Cardiac septum (tissue), 1 donor: ENCODE results near the gene LRRIQ1. TPM values are rescaled to one million over a fixed set of nuclear protein-coding genes. Genes with fewer than 3 reads are reported as not detected.
"Not testable (repeated sequence)": the region's sequence is repeated elsewhere in the genome, so short reads cannot be mapped to it uniquely, and the experiment has no call there.

Source experiments
- DNase-seq: peaks from one replicate; pipeline ENCODE4 v3.0.0-alpha.2; 2020; ENCODE audit warnings: low spot score
- intact Hi-C: fragments of 100-400 bp; cut with DNase I; formaldehyde crosslinking; loops from one replicate; pipeline ENCODE4 v1.14.0; 2022
- total RNA-seq: library from RNA; stranded (reverse); fragmentation: NEBNext Ultra II Directional; extraction: Animal tissue kit (Norgen Biotek cat#: 25700); gene quantifications from one replicate; pipeline ENCODE4 v1.2.1, GENCODE V29; 2021
- donor health status: DM: no; HTN: no; CAD: no.

Gene LRRIQ1
- total RNA-seq, 1 donor from 2014 or later, result not detected

DNA sequence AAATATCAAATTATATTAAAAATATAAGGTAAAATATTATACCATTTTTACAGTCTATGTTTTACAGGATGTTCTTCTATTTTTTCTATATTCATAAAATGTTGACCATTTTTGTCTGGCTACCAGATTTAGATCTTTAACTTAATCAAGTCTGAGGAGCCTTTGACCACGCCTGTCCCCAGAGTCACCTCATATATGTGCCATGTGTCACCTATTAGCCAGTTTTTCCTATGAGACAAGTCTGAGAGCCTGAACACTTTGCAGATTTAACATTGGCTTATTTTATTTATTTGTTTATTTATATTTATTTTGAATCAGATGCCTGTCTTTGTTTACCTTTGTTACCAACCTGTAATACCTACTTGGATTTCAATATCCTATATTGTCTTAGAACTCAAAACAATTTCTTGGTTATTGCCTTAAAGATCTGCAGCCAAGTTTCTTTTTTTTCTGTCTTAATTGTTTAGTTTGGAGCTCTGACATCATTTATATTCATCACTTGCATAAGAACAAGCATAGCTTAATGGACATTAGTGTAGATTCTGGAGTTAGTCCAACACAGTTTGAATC is 127.7 kb downstream of the LRRIQ1 start:
- DNase-seq, result no peak
- intact Hi-C loops, result no loop called here

DNA sequence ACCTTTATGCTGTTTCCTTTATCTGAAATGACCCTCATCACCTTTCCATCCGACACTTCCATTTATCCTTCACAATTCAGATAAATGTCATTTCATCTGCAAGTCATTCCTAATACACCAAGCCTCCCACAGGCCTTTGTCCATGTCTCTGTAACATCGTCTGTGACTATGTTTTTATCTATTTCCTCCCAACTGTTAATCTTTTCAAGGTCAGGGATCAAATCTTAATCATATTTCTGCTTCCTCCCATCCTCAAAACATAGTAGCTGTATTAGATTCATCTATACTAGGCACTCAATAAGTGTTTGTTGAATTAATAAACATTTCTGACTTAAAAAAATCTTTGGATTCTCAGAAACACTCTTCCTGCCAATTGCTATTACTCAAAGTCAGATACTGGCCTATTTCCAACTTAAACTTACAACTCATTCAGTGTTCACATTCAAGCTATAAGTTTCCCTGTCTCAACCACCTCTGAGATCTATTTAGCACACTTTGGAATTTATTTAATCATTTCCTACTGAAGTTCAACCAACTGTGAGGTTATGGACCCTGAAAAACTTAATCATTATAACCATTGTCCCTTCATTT is 143.6 kb downstream of the LRRIQ1 start:
- intact Hi-C loops, result no loop called here

DNA sequence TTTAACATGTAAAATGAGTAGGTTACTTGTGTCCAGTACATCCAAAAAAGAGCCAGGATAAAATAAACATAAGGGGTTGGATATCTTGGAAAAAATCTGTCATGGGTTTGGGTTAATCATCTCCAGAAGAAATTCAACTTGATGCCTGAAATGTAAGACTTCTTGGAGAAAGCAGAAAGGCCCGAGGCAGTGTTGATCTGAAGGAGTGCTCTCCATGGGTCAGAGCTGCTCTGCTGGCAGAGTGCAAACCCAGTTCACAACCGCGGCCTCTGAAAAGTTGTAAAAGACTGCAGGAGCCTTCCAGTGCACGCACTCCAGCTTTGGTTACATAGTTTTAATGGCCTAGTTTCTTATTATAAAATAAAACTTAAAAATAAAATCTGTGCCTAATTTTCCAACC is 146.5 kb downstream of the LRRIQ1 start:
- intact Hi-C loops, result no loop called here
- no peak for DNase-seq

More for the DNA sequence above, 143.6 kb downstream of the LRRIQ1 start:
- no peak for DNase-seq

DNA sequence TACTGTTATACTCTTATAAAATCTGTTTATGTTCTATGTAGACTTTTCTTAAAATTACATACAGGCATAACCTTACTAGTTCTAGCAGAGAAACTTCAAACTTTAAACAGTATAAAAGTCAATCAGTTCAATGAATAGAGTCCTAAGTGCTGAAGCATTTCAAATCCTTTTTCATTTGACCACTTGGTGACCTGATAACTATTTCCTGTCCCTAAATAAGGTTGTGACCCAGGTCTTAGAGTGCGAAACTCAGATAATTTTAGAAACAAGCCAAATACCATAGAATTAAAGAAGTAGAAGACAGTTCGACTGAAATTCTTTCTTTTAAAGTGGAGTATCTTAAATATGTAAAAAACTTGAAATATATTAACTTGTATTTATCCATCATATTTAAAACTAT is 147.7 kb downstream of the LRRIQ1 start:
- intact Hi-C loops, result no loop called here
- no peak for DNase-seq

DNA sequence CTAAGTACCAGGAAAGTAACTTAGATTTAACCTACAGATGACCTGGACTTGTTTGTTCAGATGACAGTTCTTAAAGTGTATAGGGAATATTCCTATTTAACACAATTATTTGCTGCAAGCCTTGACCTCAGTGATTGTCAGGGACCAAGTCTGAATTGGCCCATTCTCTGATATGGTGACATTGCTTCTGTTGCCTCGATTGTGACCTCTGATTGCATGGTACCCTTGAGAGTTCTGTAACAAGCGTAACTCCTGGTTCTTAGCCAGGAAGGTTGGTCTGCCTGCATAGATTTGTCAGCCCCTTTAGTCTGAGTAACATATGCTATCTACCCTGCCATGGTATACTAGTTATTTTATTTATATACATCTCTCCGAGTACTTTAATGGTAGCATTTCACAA is 150.1 kb downstream of the LRRIQ1 start:
- no peak for DNase-seq
- intact Hi-C loops, result no loop called here

DNA sequence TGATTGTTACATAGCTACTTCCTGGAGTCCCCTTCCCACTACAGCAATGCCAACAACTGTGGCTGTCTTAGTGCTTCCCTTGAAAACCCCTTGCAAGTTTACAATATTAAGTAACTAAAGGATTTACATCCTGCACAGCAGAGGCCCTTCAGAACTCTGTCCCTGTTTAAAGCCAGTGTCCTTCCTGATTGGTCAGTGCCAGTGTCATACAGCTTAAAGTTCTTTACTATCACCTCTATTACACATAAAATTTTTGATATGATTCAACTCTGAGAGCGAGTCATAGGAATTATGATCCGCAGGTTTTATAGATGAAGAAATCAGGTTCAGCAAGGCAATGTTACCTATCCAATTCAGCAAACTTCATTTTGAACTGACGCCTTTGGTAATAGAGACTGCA is 152.5 kb downstream of the LRRIQ1 start:
- intact Hi-C loops, result no loop called here
- DNase-seq, result no peak

DNA sequence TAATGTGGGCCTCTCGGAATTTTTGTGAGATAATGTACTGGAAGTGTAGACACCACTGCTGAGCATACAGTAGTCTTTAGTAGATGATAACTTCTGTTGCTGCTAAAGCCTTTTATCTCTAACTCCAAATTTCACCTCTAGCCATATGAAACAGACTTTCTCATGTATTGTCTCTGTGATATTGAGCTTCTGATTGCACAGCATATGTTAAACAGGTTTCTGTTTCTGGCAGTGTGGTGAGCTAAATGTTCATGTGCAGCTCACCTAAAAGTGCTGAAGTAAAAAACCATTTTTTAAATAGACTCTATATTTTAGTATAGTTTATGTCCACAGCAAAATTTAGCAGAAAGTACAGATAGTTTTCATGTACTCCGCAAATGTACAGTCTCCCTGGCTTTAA is 154.6 kb downstream of the LRRIQ1 start:
- intact Hi-C loops, result no loop called here
- DNase-seq, result no peak

DNA sequence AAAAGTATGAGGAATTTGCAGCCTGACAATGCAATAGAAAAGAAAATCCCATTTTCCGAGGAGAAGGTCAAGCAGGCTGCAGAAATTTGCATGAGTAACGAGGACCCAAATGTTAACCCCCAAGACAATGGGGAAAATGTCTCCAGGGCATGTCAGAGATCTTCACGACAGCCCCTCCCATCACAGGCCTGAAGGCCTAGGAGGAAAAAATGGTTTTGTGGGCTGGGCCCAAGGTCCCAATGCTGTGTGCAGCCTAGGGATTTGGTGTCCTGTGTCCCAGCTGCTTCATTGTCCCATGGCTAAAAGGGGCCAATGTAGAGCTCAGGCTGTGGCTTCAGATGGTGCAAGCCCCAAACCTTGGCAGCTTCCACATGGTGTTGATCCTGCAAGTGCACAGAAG is 167.7 kb downstream of the LRRIQ1 start:
- intact Hi-C loops, result not testable (repeated sequence)

DNA sequence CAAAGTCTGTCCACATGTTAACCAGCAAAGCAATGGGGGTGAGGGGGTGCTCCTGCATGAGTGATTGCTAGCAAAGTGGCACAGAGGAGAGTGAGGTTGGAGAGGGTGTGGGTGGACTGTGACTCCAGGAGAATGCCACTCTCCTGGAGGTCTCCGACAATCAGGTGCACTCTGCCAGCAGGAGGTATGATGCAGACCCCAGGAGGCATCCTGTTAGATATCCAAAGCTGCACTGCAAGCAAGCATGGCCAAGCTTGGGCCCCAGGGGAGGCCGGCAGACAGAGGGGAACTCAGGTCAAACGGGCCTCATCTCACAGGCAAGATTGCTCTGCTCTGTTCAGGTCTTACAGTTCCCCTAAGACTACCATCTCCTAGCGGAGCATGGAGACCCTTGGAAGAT is 170.4 kb downstream of the LRRIQ1 start:
- intact Hi-C loops, result no loop called here
- no peak for DNase-seq

More for the DNA sequence above, 167.7 kb downstream of the LRRIQ1 start:
- DNase-seq, result not testable (repeated sequence)

DNA sequence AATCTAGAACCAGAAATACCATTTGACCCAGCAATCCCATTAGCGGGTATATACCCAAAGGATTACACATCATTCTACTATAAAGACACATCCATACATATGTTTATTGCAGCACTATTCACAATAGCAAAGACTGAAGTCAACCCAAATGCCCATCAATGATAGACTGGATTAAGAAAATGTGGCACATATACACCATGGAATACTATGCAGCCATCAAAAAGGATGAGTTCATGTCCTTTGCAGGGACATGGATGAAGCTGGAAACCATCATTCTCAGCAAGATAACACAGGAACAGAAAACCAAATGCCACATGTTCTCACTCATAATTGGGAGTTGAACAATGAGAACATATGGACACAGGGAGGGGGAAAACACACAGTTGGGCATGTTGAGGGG is 188.2 kb downstream of the LRRIQ1 start:
- intact Hi-C loops, DNase-seq: not testable (repeated sequence)

DNA sequence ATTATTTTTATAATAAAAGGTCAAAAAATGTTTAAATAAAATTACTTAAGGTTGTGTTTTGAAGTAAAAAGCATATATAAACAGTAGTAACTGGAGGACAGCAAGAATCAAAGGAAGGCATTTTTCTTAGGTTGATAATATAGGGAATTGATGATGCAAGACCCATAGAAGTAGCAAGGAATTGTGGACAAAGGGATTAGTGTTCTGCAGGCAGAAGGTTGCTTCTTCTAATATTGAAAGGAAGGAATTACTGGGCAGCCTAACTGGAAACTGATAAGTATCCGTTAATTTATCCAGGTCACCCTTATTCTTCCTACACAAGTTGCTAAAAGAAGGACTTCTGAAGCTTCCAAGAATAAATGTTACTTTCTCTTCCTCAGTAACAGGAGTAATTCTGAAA is 189.3 kb downstream of the LRRIQ1 start:
- intact Hi-C loops, result no loop called here
- no peak for DNase-seq

DNA sequence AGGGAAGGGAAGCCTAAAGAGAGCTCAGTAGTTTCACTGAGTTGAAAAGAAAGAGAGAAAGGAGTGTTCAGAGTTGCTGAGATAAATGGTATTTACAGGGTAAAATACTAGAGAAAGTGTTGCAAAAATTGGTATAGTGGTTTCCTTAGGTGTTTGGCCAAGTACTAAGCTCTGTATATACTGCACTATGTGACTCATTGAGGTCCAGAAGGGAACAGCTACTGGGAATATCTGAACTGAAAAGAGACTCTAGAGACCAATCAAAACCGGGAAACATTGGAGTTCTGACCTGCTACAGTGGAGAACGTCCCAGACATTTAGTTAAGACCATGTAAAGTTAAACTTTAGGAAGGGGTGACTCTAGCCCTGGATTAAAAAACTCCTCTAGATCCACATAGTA is 201.2 kb downstream of the LRRIQ1 start:
- intact Hi-C loops, result no loop called here
- no peak for DNase-seq

DNA sequence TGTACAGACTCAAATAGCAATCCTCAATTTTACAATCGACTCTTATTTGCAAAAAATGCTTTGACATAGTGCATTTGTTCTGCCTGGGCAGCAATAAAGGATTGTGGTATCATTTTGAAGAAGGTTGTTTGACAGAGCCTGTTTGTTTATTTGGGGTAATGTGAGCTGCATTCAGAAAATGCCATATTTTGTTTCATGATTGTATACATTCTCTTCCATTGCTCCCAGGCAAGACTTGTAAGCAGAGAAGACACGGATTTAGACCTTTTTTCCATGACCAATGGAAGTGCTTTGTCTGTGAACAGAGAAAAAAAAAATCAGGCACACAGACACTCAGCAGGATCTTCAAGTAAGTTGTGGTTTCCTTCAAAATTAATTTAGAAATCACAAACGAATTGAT is 208.4 kb downstream of the LRRIQ1 start:
- intact Hi-C loops, result no loop called here

DNA sequence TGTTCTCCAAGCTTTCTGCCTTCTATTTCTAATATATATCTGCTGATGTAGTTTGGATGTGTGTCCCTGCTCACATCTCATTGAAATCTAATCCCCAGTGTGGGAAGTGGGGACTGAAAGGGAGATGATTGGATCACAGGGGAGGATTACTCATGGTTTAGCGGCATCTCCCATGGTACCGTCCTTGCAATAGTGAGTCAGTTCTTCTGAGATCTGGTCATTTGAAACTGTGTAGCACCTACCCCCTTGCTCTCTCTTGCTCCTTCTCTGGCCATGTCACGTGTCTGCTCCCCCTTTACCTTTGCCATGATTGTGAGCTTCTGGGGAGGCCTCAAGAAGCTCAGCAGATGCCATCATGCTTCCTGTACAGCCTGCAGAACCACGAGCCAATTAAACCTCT is 217.7 kb downstream of the LRRIQ1 start:
- DNase-seq, result no peak
- intact Hi-C loops, result no loop called here

More for the DNA sequence above, 208.4 kb downstream of the LRRIQ1 start:
- no peak for DNase-seq

DNA sequence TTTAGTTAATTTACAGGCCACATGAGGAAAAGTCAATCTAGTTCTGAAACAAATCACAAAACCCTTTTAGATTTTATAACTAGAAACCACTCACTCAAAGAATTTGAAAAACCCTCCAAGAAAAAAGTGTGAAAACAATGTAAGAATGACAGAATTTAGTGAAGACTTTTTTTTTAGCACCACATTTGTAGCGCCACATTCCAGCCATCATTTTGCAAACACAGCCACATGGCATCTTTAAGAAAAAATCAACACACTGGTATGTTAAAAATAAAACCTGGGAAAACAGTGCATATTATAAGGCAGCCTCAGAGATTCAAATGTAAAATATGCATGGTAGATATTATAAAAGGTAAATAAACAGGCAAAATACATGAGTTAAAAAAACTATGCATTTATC is 221.5 kb downstream of the LRRIQ1 start:
- DNase-seq, result no peak
- intact Hi-C loops, result no loop called here

DNA sequence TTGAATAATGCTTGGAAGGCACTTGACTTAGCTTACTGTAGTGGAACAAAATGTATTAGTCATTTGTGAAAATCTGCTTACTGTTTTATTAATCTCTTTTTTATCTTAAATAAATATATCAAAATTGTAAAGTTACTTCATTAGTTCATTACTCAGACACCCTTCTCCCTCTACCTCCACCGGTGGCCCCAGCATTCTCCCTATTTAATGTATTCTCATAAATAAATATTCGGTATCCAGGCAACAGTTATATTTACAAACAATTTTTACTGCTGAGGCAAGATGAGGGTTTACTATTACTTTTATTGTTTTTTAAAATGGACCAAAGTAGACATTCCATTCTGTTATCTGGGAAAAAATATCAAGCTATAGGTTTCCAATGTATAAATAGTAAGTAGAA is 224.3 kb downstream of the LRRIQ1 start:
- intact Hi-C loops, result no loop called here

DNA sequence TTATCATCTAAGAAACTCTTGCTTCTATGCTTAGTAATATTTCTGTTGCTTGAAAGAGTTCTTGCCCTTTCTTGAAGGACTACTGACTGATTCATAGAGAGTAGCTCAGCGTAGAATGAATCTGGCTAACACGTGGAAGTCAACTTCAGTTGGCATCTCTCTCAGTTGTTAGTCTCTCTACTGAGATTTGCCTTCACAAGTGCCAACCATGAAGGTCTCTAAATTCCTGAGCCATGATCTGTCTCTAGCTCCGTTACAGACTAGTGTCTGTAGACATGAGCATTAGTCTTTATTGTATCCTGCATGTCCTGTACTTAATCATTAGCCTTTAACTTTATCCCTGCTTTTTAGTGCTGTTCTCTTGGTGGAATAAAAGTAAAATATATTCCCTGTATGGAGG is 224.7 kb downstream of the LRRIQ1 start:
- intact Hi-C loops, result no loop called here
- DNase-seq, result no peak

More for the DNA sequence above, 224.3 kb downstream of the LRRIQ1 start:
- DNase-seq, result no peak

DNA sequence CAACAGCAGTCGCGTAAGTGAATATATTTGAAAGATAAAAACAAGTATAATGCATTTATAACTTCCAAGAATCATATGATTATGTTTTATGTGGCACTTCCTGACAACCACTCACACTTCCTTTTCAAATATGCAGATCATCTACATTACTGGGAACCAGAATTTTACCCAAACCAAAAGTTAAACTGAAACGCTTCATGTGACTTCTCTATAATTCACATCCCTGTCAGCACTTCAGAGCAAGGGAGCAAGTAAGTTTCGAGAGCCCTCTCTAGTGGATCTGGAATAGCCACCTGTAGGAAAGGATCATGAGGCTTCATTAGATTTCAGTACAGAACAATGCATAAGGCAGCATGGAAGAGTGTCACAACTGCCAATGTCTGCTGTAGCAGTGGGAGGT is 230.2 kb downstream of the LRRIQ1 start:
- intact Hi-C loops, result no loop called here

DNA sequence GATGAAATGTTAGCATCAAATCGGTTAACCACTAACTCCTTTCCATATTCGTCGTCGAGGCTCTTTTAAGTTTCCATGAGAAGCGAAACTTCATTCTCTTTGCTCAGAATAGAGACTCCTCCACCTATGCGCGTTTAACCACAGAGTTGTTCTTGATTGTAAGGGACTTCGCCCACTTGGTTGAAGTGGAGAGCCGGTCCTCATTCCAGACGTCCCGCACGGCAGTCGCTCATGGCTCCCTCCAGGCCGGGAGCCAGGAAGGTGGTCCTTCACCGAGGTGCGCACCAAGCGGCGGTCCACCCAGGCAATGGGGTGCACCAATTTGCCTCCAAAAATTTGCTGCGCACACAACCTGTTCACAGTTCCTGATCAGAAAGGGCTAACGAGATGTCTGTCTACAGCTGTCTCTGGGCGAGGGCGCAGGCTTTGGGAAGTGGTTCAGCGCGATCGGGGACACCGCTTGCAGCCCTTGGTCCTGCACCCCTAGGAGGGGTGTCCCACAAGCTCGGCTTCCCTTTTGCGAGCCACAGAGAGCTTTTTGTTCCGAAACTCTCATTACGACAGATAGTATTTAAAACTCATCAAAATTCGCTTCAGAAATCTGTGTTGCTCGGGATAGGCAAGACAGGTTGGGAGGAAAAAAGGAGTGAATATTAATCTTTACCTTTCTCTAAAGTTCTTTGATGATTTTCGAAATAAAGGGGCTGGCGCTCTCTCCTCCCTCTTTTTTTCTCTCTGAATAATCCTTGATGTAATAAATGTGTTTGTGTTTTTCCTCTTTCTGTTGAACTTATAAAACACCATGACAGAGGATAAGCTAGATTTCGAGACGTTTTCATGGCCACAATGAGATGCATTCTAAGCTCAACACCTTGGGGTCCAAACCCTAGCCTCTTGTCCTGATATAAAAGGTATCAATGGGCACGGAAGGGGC is 237.5 kb downstream of the LRRIQ1 start:
- intact Hi-C loops, result no loop called here
- no peak for DNase-seq

More for the DNA sequence above, 230.2 kb downstream of the LRRIQ1 start:
- DNase-seq, result no peak

DNA sequence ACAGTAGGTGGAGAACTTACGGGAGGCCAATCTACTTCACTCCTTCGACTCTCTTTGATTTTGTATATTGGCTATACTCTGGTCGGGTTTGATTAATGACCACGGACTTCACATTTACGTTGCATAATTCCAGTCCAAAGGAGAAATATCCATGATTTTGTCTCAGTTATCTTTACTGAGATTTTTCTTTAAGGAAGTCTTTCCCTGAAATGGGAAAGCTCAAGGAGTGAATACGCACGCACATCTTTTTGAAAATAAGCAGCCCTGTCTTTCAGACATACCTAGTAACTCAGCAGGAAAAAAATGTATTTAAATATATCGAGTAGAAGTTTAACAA is 238.1 kb downstream of the LRRIQ1 start:
- DNase-seq, result no peak
- intact Hi-C loops, result no loop called here

DNA sequence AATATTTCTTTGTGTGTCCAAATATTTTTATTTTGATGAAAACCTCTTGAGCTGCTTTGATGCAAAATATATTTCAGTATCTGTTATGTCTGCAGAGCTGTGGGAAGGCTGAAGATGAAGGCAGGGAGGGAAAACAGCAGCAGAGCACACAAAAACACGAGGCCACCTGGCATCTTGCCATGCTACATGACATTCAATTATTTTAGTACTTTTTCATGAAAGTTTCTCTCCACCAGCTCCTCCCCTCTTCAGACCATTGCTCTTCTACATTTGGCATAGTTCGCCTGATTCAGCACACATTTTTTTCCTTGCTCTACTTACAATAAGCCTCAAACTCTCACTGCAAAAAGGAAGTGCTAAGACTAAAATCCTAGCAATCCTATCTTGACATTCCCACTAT is 239.2 kb downstream of the LRRIQ1 start:
- DNase-seq, result no peak
- intact Hi-C loops, result no loop called here
